ENCODE data around the gene SPATA24.

SPATA24 gene

GRCh38 chr5:139422307-139422893, 18.5 kb upstream of the SPATA24 start:
- H3K4me3 ChIP-seq (ENCODE audit: low read length), result no peak overlapping the region
- TF ChIP-seq CTCF (conservative IDR thresholded peaks at IDR 0.05; ENCODE audit: low read depth, low read length), result peak; percentile 89
- no peak for DNase-seq (ENCODE audit: low read depth)

GRCh38 chr5:139419226-139420192, 15.6 kb upstream of the SPATA24 start:
- no peak overlapping the region for H3K4me3 ChIP-seq (ENCODE audit: low read length)
- no peak for TF ChIP-seq CTCF (conservative IDR thresholded peaks at IDR 0.05; ENCODE audit: low read depth, low read length)
- no peak for DNase-seq (ENCODE audit: low read depth)

- no peak overlapping the region for H3K4me3 ChIP-seq (ENCODE audit: low read length)
- no peak for TF ChIP-seq CTCF (conservative IDR thresholded peaks at IDR 0.05; ENCODE audit: low read depth, low read length)
- DNase-seq (ENCODE audit: low read depth), result no peak
These were observed 14.9 kb upstream of the SPATA24 start for GRCh38 chr5:139418793-139419192.

GRCh38 chr5:139417214-139417613, 13.3 kb upstream of the SPATA24 start:
- no peak for TF ChIP-seq CTCF (conservative IDR thresholded peaks at IDR 0.05; ENCODE audit: low read depth, low read length)
- no peak overlapping the region for H3K4me3 ChIP-seq (ENCODE audit: low read length)
- no peak for DNase-seq (ENCODE audit: low read depth)

GRCh38 chr5:139416651-139417050, 12.8 kb upstream of the SPATA24 start:
- no peak for TF ChIP-seq CTCF (conservative IDR thresholded peaks at IDR 0.05; ENCODE audit: low read depth, low read length)
- no peak for DNase-seq (ENCODE audit: low read depth)
- no peak overlapping the region for H3K4me3 ChIP-seq (ENCODE audit: low read length)

GRCh38 chr5:139415869-139416268, 12.0 kb upstream of the SPATA24 start:
- no peak overlapping the region for H3K4me3 ChIP-seq (ENCODE audit: low read length)
- no peak for DNase-seq (ENCODE audit: low read depth)
- no peak for TF ChIP-seq CTCF (conservative IDR thresholded peaks at IDR 0.05; ENCODE audit: low read depth, low read length)

All from retinal pigment epithelial cell (primary cell).